CD4-positive, alpha-beta T cell (primary cell): ENCODE measurements around the gene NANOS1. TPM values are rescaled to one million over a fixed set of nuclear protein-coding genes. Genes with fewer than 3 reads are reported as not detected.

ENCODE experiments used
- ATAC-seq: fragments of 200-7000 bp; cut with Tn5 transposase; one replicate; pipeline ENCODE4 v1.10.0; 2022; ENCODE audit warnings: mild to moderate bottlenecking; ENCODE audit not compliant: poor library complexity
- CTCF ChIA-PET: fragments of 350-600 bp; sonication (Branson Sonifier 250); formaldehyde crosslinking; loops from one replicate; lab custom pipeline; 2021; ENCODE audit warnings: antibody characterized with exemption, inconsistent platforms; lab: Charles Lee
- POLR2A ChIA-PET: fragments of 350-600 bp; sonication (Branson Sonifier 250); formaldehyde crosslinking; loops from one replicate; lab custom pipeline; 2021; ENCODE audit warnings: antibody characterized with exemption, inconsistent platforms; lab: Charles Lee
- DNase-seq, 14 experiments: peaks; one replicate each; pipeline ENCODE4 v3.0.0-alpha.2; 2013 to 2020; ENCODE audit warnings: mixed read lengths in 2 of 14
- H3K27ac ChIP-seq, 2 donors: one replicate each; pipeline versions ENCODE4 v1.5.1 to v1.7.0; 2013; ENCODE audit warnings: low read length in 2 of 2, low read depth in 1 of 2, mild to moderate bottlenecking in 1 of 2
- H3K27me3 ChIP-seq, 2 experiments: 1 replicate in 1 of 2; 2 replicates in 1 of 2; pipeline versions ENCODE4 v1.6.1 to v1.7.0; 2013; ENCODE audit warnings: low read length in 2 of 2, control low read depth in 1 of 2, mild to moderate bottlenecking in 1 of 2, moderate library complexity in 1 of 2; ENCODE audit not compliant: insufficient read depth in 2 of 2, control insufficient read depth in 1 of 2
- H3K36me3 ChIP-seq: one replicate; pipeline ENCODE4 v1.6.1; 2013; ENCODE audit warnings: low read length, control low read depth; ENCODE audit not compliant: insufficient read depth
- H3K4me1 ChIP-seq: one replicate; pipeline ENCODE4 v1.6.1; 2013; ENCODE audit warnings: low read length, control low read depth; ENCODE audit not compliant: insufficient read depth
- H3K4me3 ChIP-seq: one replicate; pipeline ENCODE4 v1.5.1; 2013; ENCODE audit warnings: mild to moderate bottlenecking, low read length, moderate library complexity
- H3K9me3 ChIP-seq, 2 experiments: 1 replicate in 1 of 2; 2 replicates in 1 of 2; pipeline versions ENCODE4 v1.6.1 to v1.7.0; 2013; ENCODE audit warnings: low read length in 2 of 2, mild to moderate bottlenecking in 2 of 2, control low read depth in 1 of 2, moderate library complexity in 1 of 2; ENCODE audit not compliant: control insufficient read depth in 1 of 2, insufficient read depth in 1 of 2
- H3K27ac Mint-ChIP-seq: one replicate; pipeline ENCODE4 v1.8.0; 2020; ENCODE audit warnings: mixed read lengths
- H3K27me3 Mint-ChIP-seq: one replicate; pipeline ENCODE4 v1.8.0; 2021; ENCODE audit warnings: mixed read lengths
- H3K36me3 Mint-ChIP-seq: one replicate; pipeline ENCODE4 v1.8.0; 2021; ENCODE audit warnings: low read depth, mixed read lengths
- H3K4me1 Mint-ChIP-seq: one replicate; pipeline ENCODE4 v1.8.0; 2021; ENCODE audit warnings: low read depth, mixed read lengths
- H3K4me3 Mint-ChIP-seq: one replicate; pipeline ENCODE4 v1.8.0; 2020; ENCODE audit warnings: mild to moderate bottlenecking, mixed read lengths
- H3K9me3 Mint-ChIP-seq: one replicate; pipeline ENCODE4 v1.8.0; 2020; ENCODE audit warnings: mixed read lengths
- CTCF ChIP-seq: fragments of 200-600 bp; IDR thresholded peaks from one replicate; pipeline ENCODE4 v1.8.0; 2022; ENCODE audit warnings: antibody characterized with exemption, mild to moderate bottlenecking
- intact Hi-C, 2 experiments: fragments of 100-400 bp; cut with DNase I in 1 of 2; cut with micrococcal nuclease in 1 of 2; formaldehyde crosslinking; loops; one replicate each; pipeline versions ENCODE4 v1.15.1 to v1.9.0; 2023 to 2025; cut with DNase I, micrococcal nuclease
- total RNA-seq, 174 experiments: library from RNA in 2 of 174; stranded (reverse) in 2 of 174; gene quantifications; one replicate each; pipeline ENCODE4 v1.2.3 and lab custom pipeline; 2021 to 2026

Gene NANOS1
- total RNA-seq, 2 experiments from 2014 or later = 0.08 to 0.14 TPM

GRCh38 chr10:118995739-118996138, 33.8 kb upstream of the NANOS1 start:
- Histone ChIP-seq H3K9me3 (no peaks in the 10 kb centered on the region), H3K36me3 (no peaks in the 10 kb centered on the region), H3K27ac (no peak overlapping the region), H3K27me3 (peaks cover 0 to 2% of the 10 kb centered on the region in 2 experiments), H3K4me3 (no peak overlapping the region), H3K4me1 (no peaks in the 10 kb centered on the region)
- no peak for TF ChIP-seq CTCF
- no peak overlapping the region for H3K4me3 Mint-ChIP-seq
- no peak for ATAC-seq
- no peak for DNase-seq
- H3K27ac Mint-ChIP-seq = no peak overlapping the region
- H3K36me3 Mint-ChIP-seq = no peaks in the 10 kb centered on the region
- no peaks in the 10 kb centered on the region for H3K4me1 Mint-ChIP-seq
- ChIA-PET CTCF (no interaction called here), POLR2A (no interaction called here)
- intact Hi-C loops = no loop called here
- no peaks in the 10 kb centered on the region for H3K9me3 Mint-ChIP-seq
- peaks cover 9% of the 10 kb centered on the region for H3K27me3 Mint-ChIP-seq

GRCh38 chr10:118997379-118997778, 32.1 kb upstream of the NANOS1 start:
- Histone ChIP-seq H3K4me3 (no peak overlapping the region), H3K27me3 (no peaks in the 10 kb centered on the region), H3K4me1 (no peaks in the 10 kb centered on the region), H3K36me3 (no peaks in the 10 kb centered on the region), H3K9me3 (no peaks in the 10 kb centered on the region), H3K27ac (no peak overlapping the region)
- Mint-ChIP-seq H3K4me3 (no peak overlapping the region), H3K27me3 (peaks cover 20% of the 10 kb centered on the region), H3K9me3 (no peaks in the 10 kb centered on the region), H3K27ac (no peak overlapping the region), H3K4me1 (no peaks in the 10 kb centered on the region), H3K36me3 (no peaks in the 10 kb centered on the region)
- no peak for TF ChIP-seq CTCF
- intact Hi-C loops = no loop called here
- ChIA-PET POLR2A (no interaction called here), CTCF (no interaction called here)
- DNase-seq (no peak), ATAC-seq (no peak)

GRCh38 chr10:118998183-118998582, 31.3 kb upstream of the NANOS1 start:
- CTCF ChIA-PET = no interaction called here
- H3K27ac Mint-ChIP-seq = no peak overlapping the region
- Histone ChIP-seq H3K4me1 (no peaks in the 10 kb centered on the region), H3K27ac (no peak overlapping the region), H3K4me3 (no peak overlapping the region), H3K36me3 (no peaks in the 10 kb centered on the region), H3K27me3 (no peaks in the 10 kb centered on the region), H3K9me3 (no peaks in the 10 kb centered on the region)
- DNase-seq (no peak), ATAC-seq (no peak)
- POLR2A ChIA-PET = no interaction called here
- H3K36me3 Mint-ChIP-seq = no peaks in the 10 kb centered on the region
- intact Hi-C loops = no loop called here
- peaks cover 21% of the 10 kb centered on the region for H3K27me3 Mint-ChIP-seq
- H3K4me1 Mint-ChIP-seq = no peaks in the 10 kb centered on the region
- H3K4me3 Mint-ChIP-seq = no peak overlapping the region
- H3K9me3 Mint-ChIP-seq = no peaks in the 10 kb centered on the region
- no peak for TF ChIP-seq CTCF
